GM12878 (cell line): ENCODE measurements around the gene CRX. TPM values are rescaled to one million over a fixed set of nuclear protein-coding genes. Genes with fewer than 3 reads are reported as not detected.
"Not testable (repeated sequence)": the region's sequence is repeated elsewhere in the genome, so short reads cannot be mapped to it uniquely, and the experiment has no call there.

Source experiments
- ATAC-seq: fragments of 200-7000 bp; cut with Tn5 transposase; 3 replicates; pipeline ENCODE4 v1.9.1; 2020; ENCODE audit warnings: mild to moderate bottlenecking, moderate library complexity
- BruUV-seq: library from RNA; stranded (reverse); fragments of 400-500 nt; replicated peaks from 2 replicates; lab custom pipeline; 2021; lab: Mats Ljungman, UMichigan
- CTCF ChIA-PET: fragments of 300-600 bp; sonication (Branson Sonifier 250); formaldehyde crosslinking; extraction: SDS; loops from one replicate; lab custom pipeline; 2021; ENCODE audit warnings: inconsistent platforms; lab: Yijun Ruan, JAX
- POLR2A ChIA-PET: fragments of 350-600 bp; formaldehyde crosslinking; extraction: SDS; loops from one replicate; lab custom pipeline; 2021; ENCODE audit warnings: inconsistent platforms; lab: Charles Lee
- RAD21 ChIA-PET: fragments of 300-600 bp; sonication (Branson Sonifier 250); formaldehyde crosslinking; loops from one replicate; lab custom pipeline; 2023; ENCODE audit warnings: antibody characterized with exemption; ENCODE audit not compliant: unreplicated experiment; lab: Charles Lee
- SMC1A ChIA-PET: fragments of 300-600 bp; sonication (Branson Sonifier 250); formaldehyde crosslinking; loops from one replicate; lab custom pipeline; 2023; ENCODE audit not compliant: unreplicated experiment, uncharacterized antibody; lab: Charles Lee
- DNase-seq: peaks from one replicate; pipeline ENCODE4 v3.0.0-alpha.2; 2011; ENCODE audit warnings: low read depth, low spot score
- FAIRE-seq: peaks from 3 replicates; lab custom pipeline; 2011; peaks lifted over from hg19 to GRCh38; lab: Jason Lieb, UNC
- H2AFZ ChIP-seq: 2 replicates; pipeline ENCODE4 v1.6.0; 2011; ENCODE audit warnings: low read depth, low read length, control low read depth; ENCODE audit not compliant: control insufficient read depth
- H3K27ac ChIP-seq: 2 replicates; pipeline ENCODE4 v1.5.1; 2011; ENCODE audit warnings: control low read depth; ENCODE audit not compliant: control insufficient read depth, insufficient read depth
- H3K27me3 ChIP-seq, 2 experiments: replicated peaks in 1 of 2; 2 replicates each; pipeline versions ENCODE4 v1.6.0 to v1.6.1; 2011; ENCODE audit warnings: low read length in 1 of 2; ENCODE audit not compliant: control insufficient read depth in 2 of 2, insufficient read depth in 2 of 2
- H3K36me3 ChIP-seq, 2 experiments: 2 replicates each; pipeline ENCODE4 v1.5.1; 2011; ENCODE audit warnings: low read length in 1 of 2; ENCODE audit not compliant: control insufficient read depth in 2 of 2, insufficient read depth in 2 of 2
- H3K4me1 ChIP-seq: 2 replicates; pipeline ENCODE4 v1.6.1; 2011; ENCODE audit warnings: mild to moderate bottlenecking, low read length, moderate library complexity, mixed read lengths; ENCODE audit not compliant: control insufficient read depth, insufficient read depth
- H3K4me2 ChIP-seq: 2 replicates; pipeline ENCODE4 v1.6.0; 2011; ENCODE audit warnings: control low read depth; ENCODE audit not compliant: control insufficient read depth, insufficient read depth
- H3K4me3 ChIP-seq: fragments of 200-600 bp; sonication (generic); 2 replicates; pipeline ENCODE4 v1.5.1; 2016
- H3K79me2 ChIP-seq: 2 replicates; pipeline ENCODE4 v1.6.0; 2011; ENCODE audit warnings: low read length; ENCODE audit not compliant: control insufficient read depth, insufficient read depth
- H3K9ac ChIP-seq: 2 replicates; pipeline ENCODE4 v1.8.0; 2011; ENCODE audit warnings: low read length, control low read depth, mixed read lengths; ENCODE audit not compliant: control insufficient read depth, insufficient read depth
- H3K9me3 ChIP-seq: replicated peaks from 3 replicates; pipeline ENCODE4 v1.5.1; 2011; ENCODE audit warnings: mild to moderate bottlenecking, low read length; ENCODE audit not compliant: control insufficient read depth, insufficient read depth
- H4K20me1 ChIP-seq: 2 replicates; pipeline ENCODE4 v1.6.0; 2011; ENCODE audit not compliant: control insufficient read depth, insufficient read depth
- ATF3 ChIP-seq: IDR thresholded peaks from 2 replicates; pipeline ENCODE4 v1.6.1; 2011; ENCODE audit warnings: low read depth, mild to moderate bottlenecking, low read length, moderate library complexity, borderline replicate concordance; ENCODE audit errors: extremely low read depth
- BMI1 ChIP-seq: fragments of 450-650 bp; IDR thresholded peaks from 2 replicates; pipeline ENCODE4 v1.6.1; 2016; ENCODE audit warnings: mild to moderate bottlenecking, moderate library complexity, borderline replicate concordance
- ESRRA ChIP-seq: IDR thresholded peaks from 2 replicates; pipeline ENCODE4 v1.6.1; 2012; ENCODE audit warnings: mild to moderate bottlenecking, low read length, improper control_type of control experiment
- GABPA ChIP-seq: IDR thresholded peaks from 2 replicates; pipeline ENCODE4 v1.6.1; 2014; ENCODE audit warnings: antibody characterized with exemption, low read depth, mild to moderate bottlenecking, inconsistent platforms
- NKRF ChIP-seq: fragments of 450-650 bp; conservative IDR thresholded peaks from 2 replicates; pipeline ENCODE4 v1.6.1; 2017; ENCODE audit warnings: mild to moderate bottlenecking, moderate library complexity
- POLR2A ChIP-seq: IDR thresholded peaks from 2 replicates; pipeline ENCODE4 v1.6.1; 2011; ENCODE audit warnings: low read depth, mild to moderate bottlenecking, low read length
- RFX5 ChIP-seq: IDR thresholded peaks from 2 replicates; pipeline ENCODE4 v1.6.1; 2011; ENCODE audit warnings: low read depth, low read length, improper control_type of control experiment
- SMARCA5 ChIP-seq: fragments of 450-650 bp; IDR thresholded peaks from 2 replicates; pipeline ENCODE4 v1.6.1; 2017; ENCODE audit warnings: mild to moderate bottlenecking
- WGBS: methylation state at CpG from one replicate; pipeline ENCODE4 v1.1.6; 2016; ENCODE audit warnings: low lambda C conversion rate; ENCODE audit not compliant: insufficient replicate concordance, insufficient coverage; ENCODE audit errors: missing lambda C conversion rate; 5-methylcytosine and 5-hydroxymethylcytosine counted together
- in situ Hi-C: fragments of 300-500 bp; cut with MboI; formaldehyde crosslinking; loops from 9 replicates; pipeline ENCODE4 v1.14.3; 2018; ENCODE audit warnings: mixed read lengths
- intact Hi-C: fragments of 100-400 bp; cut with micrococcal nuclease; formaldehyde crosslinking; loops from one replicate; pipeline ENCODE4 v1.14.2; 2022; ENCODE audit not compliant: unreplicated experiment
- polyA plus RNA-seq, 11 experiments: library from polyadenylated mRNA; depleted of rRNA in 4 of 11; unstranded in 6 of 11; stranded (reverse) in 5 of 11; fragments of >200 nt; fragmentation: Nextera tagmentation in 4 of 11; fragmentation: Illumina TruSeq in 1 of 11; extraction: Ambion mirVana in 4 of 11; extraction: Trizol in 1 of 11; gene quantifications; 1 replicate in 1 of 11; 2 replicates in 10 of 11; pipeline versions ENCODE4 v1.2.1 to v1.2.3, GENCODE V29; 2011 to 2016; ENCODE audit warnings: inconsistent platforms in 2 of 11, missing spikeins in 2 of 11, low read depth in 1 of 11
- total RNA-seq, 4 experiments: library from RNA; depleted of rRNA in 3 of 4; stranded (reverse); fragments of >200 nt in 3 of 4; fragmentation: Illumina TruSeq in 1 of 4; extraction: Trizol in 1 of 4; gene quantifications; 2 replicates each; pipeline versions ENCODE4 v1.2.1 to v1.2.3, GENCODE V29; 2013 to 2021

CRX gene
- total and polyA plus RNA-seq, 10 of the 15 experiments (the other 5 are each of a cell fraction or from before 2014, with no cell fraction given) = not detected

- POLR2A ChIA-PET = interaction anchor here (0.7 kb wide), 1 partner anchor 350 kb away, joined by 3 read pairs; no protein-coding TSS in a partner anchor
- H3K27ac ChIP-seq = no peak overlapping the region
- TF ChIP-seq RFX5 (no peak), GABPA (no peak), SMARCA5 (no peak), POLR2A (no peak), ESRRA (no peak), BMI1 (no peak), ATF3 (no peak), NKRF (no peak)
- TF ChIP-seq, all 136 proteins: peak for 0
- Histone ChIP-seq H3K27me3 (no peaks in the 10 kb centered on the region), H3K36me3 (no peaks in the 10 kb centered on the region; a peak in 1 of 4 replicates), H3K4me2 (no peak overlapping the region), H3K4me3 (no peak overlapping the region), H3K79me2 (no peaks in the 10 kb centered on the region), H3K9me3 (no peaks in the 10 kb centered on the region), H2AFZ (no peak overlapping the region), H3K4me1 (no peaks in the 10 kb centered on the region), H4K20me1 (no peaks in the 10 kb centered on the region), H3K9ac (no peak overlapping the region)
- 98% methylated on average over 7 of the region's 7 CpGs for WGBS
- FAIRE-seq (no peak), DNase-seq (no peak), ATAC-seq (no peak)
- in situ Hi-C loops = no loop called here
- ChIA-PET CTCF (interaction anchor here (1.5 to 5.8 kb wide), 2 partner anchors 21 to 87 kb away, joined by 4 to 75 read pairs; no protein-coding TSS in a partner anchor), SMC1A (interaction anchor here (1.5 kb wide), 1 partner anchor 21 kb away, joined by 4 read pairs; no protein-coding TSS in a partner anchor), RAD21 (no interaction called here)
- intact Hi-C loops = no loop called here
- BruUV-seq = no TSS peak
These were observed 35.2 kb upstream of the CRX start for GRCh38 chr19:47786566-47786965.

- H3K9me3 ChIP-seq, ATAC-seq, DNase-seq, intact Hi-C loops, H3K27ac ChIP-seq, H3K4me1 ChIP-seq, H4K20me1 ChIP-seq, in situ Hi-C loops, POLR2A ChIA-PET, H3K27me3 ChIP-seq, H3K9ac ChIP-seq, H2AFZ ChIP-seq, FAIRE-seq, H3K4me3 ChIP-seq, H3K79me2 ChIP-seq, H3K4me2 ChIP-seq, H3K36me3 ChIP-seq, BruUV-seq: not testable (repeated sequence)
- CTCF ChIA-PET = interaction anchor here (0.9 to 5.8 kb wide), 4 partner anchors 21 to 87 kb away, joined by 3 to 75 read pairs (median 4); partner anchors contain the start of gene EHD2
- RAD21 ChIA-PET = interaction anchor here (0.9 kb wide), 1 partner anchor 74 kb away, joined by 3 read pairs; the partner anchor contains the start of gene EHD2
- WGBS = 63% methylated on average over 10 of the region's 10 CpGs
- SMC1A ChIA-PET = interaction anchor here (1.5 kb wide), 2 partner anchors 19 to 22 kb away, joined by 4 to 5 read pairs; no protein-coding TSS in a partner anchor
These were observed 34.4 kb upstream of the CRX start for GRCh38 chr19:47787307-47787706.
